ENCODE measurements around the gene KCTD7. TPM values are rescaled to one million over a fixed set of nuclear protein-coding genes. Genes with fewer than 3 reads are reported as not detected.
"Not testable (repeated sequence)": the region's sequence is repeated elsewhere in the genome, so short reads cannot be mapped to it uniquely, and the experiment has no call there.

Gene KCTD7
- total and polyA plus RNA-seq, 2 experiments from 2014 or later: 13.5 to 23.6 TPM

GRCh38 chr7:66669088-66669487 lies 40.4 kb downstream of the KCTD7 start:
- H3K27ac ChIP-seq: no peak overlapping the region
- no peaks in the 10 kb centered on the region for H3K9me3 ChIP-seq (ENCODE audit: low read depth)
- H3K4me1 ChIP-seq (ENCODE audit: low read depth): no peaks in the 10 kb centered on the region
- DNase-seq (ENCODE audit: low read depth in 1 of 2, low spot score in 1 of 2): peak in 1 of 2 donors; percentile 28
- no peak overlapping the region for H3K4me3 ChIP-seq
- TF ChIP-seq CTCF (IDR thresholded peaks at IDR 0.05; ENCODE audit: low read depth, low read length): no peak
- no peaks in the 10 kb centered on the region for H3K27me3 ChIP-seq
- H3K36me3 ChIP-seq: no peaks in the 10 kb centered on the region

GRCh38 chr7:66669496-66669895 lies 40.8 kb downstream of the KCTD7 start:
- no peak for DNase-seq (ENCODE audit: low read depth in 1 of 2, low spot score in 1 of 2)
- H3K27me3 ChIP-seq: no peaks in the 10 kb centered on the region
- no peaks in the 10 kb centered on the region for H3K9me3 ChIP-seq (ENCODE audit: low read depth)
- no peak overlapping the region for H3K27ac ChIP-seq
- no peaks in the 10 kb centered on the region for H3K36me3 ChIP-seq
- H3K4me1 ChIP-seq (ENCODE audit: low read depth): no peaks in the 10 kb centered on the region
- TF ChIP-seq CTCF (IDR thresholded peaks at IDR 0.05; ENCODE audit: low read depth, low read length): no peak
- H3K4me3 ChIP-seq: no peak overlapping the region

GRCh38 chr7:66671034-66671433 lies 42.4 kb downstream of the KCTD7 start:
- H3K27me3 ChIP-seq: no peaks in the 10 kb centered on the region
- H3K4me1 ChIP-seq (ENCODE audit: low read depth): no peaks in the 10 kb centered on the region
- no peaks in the 10 kb centered on the region for H3K36me3 ChIP-seq
- H3K9me3 ChIP-seq (ENCODE audit: low read depth): no peaks in the 10 kb centered on the region
- no peak for TF ChIP-seq CTCF (IDR thresholded peaks at IDR 0.05; ENCODE audit: low read depth, low read length)
- no peak overlapping the region for H3K4me3 ChIP-seq
- no peak for DNase-seq (ENCODE audit: low read depth in 1 of 2, low spot score in 1 of 2)
- H3K27ac ChIP-seq: no peak overlapping the region

- H3K9me3 ChIP-seq (ENCODE audit: low read depth); H3K27me3 ChIP-seq; H3K36me3 ChIP-seq; H3K4me1 ChIP-seq (ENCODE audit: low read depth); DNase-seq (ENCODE audit: low read depth in 1 of 2, low spot score in 1 of 2); H3K27ac ChIP-seq; H3K4me3 ChIP-seq: not testable (repeated sequence)
Observed at GRCh38 chr7:66671486-66671885, 42.8 kb downstream of the KCTD7 start.

GRCh38 chr7:66672432-66673123 lies 43.9 kb downstream of the KCTD7 start:
- not testable (repeated sequence) for H3K4me3 ChIP-seq; H3K27ac ChIP-seq; H3K4me1 ChIP-seq (ENCODE audit: low read depth)

GRCh38 chr7:66673124-66673640 lies 44.5 kb downstream of the KCTD7 start:
- DNase-seq (ENCODE audit: low read depth in 1 of 2, low spot score in 1 of 2): peak in 1 of 2 donors; percentile 19
- not testable (repeated sequence) for H3K27ac ChIP-seq; H3K4me3 ChIP-seq; H3K27me3 ChIP-seq; H3K36me3 ChIP-seq; H3K4me1 ChIP-seq (ENCODE audit: low read depth); H3K9me3 ChIP-seq (ENCODE audit: low read depth)

More at GRCh38 chr7:66672432-66673123, 43.9 kb downstream of the KCTD7 start:
- DNase-seq (ENCODE audit: low read depth in 1 of 2, low spot score in 1 of 2); H3K27me3 ChIP-seq; H3K9me3 ChIP-seq (ENCODE audit: low read depth); H3K36me3 ChIP-seq: not testable (repeated sequence)

GRCh38 chr7:66679633-66680244 lies 51.1 kb downstream of the KCTD7 start:
- Histone ChIP-seq H3K27me3 (no peaks in the 10 kb centered on the region), H3K4me3 (no peak overlapping the region), H3K36me3 (no peaks in the 10 kb centered on the region), H3K9me3 (ENCODE audit: low read depth) (no peaks in the 10 kb centered on the region), H3K27ac (no peak overlapping the region), H3K4me1 (ENCODE audit: low read depth) (no peaks in the 10 kb centered on the region)
- TF ChIP-seq CTCF (IDR thresholded peaks at IDR 0.05; ENCODE audit: low read depth, low read length): no peak
- DNase-seq (ENCODE audit: low read depth in 1 of 2, low spot score in 1 of 2): no peak
